ENCODE results near the gene GAB3.
"Not testable (repeated sequence)": the region's sequence is repeated elsewhere in the genome, so short reads cannot be mapped to it uniquely, and the experiment has no call there.

The GAB3 gene

DNA sequence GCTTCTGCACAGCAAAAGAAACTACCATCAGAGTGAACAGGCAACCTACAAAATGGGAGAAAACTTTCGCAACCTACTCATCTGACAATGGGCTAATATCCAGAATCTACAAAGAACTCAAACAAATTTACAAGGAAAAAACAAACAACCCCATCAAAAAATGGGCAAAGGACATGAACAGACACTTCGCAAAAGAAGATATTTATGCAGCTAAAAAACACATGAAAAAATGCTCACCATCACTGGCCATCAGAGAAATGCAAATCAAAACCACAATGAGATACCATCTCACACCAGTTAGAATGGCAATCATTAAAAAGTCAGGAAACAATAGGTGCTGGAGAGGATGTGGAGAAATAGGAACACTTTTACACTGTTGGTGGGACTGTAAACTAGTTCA lies 60.4 kb downstream of the GAB3 start:
- H3K27ac Mint-ChIP-seq; H3K4me3 Mint-ChIP-seq; H3K9me3 Mint-ChIP-seq; DNase-seq (ENCODE audit: low spot score); H3K4me1 Mint-ChIP-seq (ENCODE audit: low read depth); H3K27me3 Mint-ChIP-seq (ENCODE audit: low read depth): not testable (repeated sequence)
- H3K36me3 Mint-ChIP-seq (ENCODE audit: low read depth), result peaks cover 36% of the 10 kb centered on the region

DNA sequence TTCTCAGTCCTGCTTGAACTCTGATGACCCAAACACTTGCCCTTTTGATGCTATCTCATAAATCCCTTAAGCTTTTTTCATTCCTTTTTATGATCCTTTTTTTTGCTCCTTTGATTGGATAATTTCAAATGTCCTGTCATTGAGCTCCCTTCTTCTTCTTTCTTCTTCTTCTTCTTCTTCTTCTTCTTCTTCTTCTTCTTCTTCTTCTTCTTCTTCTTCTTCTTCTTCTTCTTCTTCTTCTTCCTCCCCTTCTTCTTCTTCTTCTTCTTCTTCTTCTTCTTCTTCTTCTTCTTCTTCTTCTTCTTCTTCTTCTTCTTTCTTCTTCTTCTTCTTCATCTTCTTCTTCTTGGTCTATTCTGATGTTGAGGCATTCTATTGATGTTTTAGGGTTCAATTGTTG lies 78.8 kb downstream of the GAB3 start:
- not testable (repeated sequence) for H3K4me1 Mint-ChIP-seq (ENCODE audit: low read depth); H3K27ac Mint-ChIP-seq; DNase-seq (ENCODE audit: low spot score); H3K4me3 Mint-ChIP-seq
- H3K9me3 Mint-ChIP-seq, result peaks cover 34% of the 10 kb centered on the region
- peaks cover 15% of the 10 kb centered on the region for H3K27me3 Mint-ChIP-seq (ENCODE audit: low read depth)
- peaks cover 12% of the 10 kb centered on the region for H3K36me3 Mint-ChIP-seq (ENCODE audit: low read depth)

DNA sequence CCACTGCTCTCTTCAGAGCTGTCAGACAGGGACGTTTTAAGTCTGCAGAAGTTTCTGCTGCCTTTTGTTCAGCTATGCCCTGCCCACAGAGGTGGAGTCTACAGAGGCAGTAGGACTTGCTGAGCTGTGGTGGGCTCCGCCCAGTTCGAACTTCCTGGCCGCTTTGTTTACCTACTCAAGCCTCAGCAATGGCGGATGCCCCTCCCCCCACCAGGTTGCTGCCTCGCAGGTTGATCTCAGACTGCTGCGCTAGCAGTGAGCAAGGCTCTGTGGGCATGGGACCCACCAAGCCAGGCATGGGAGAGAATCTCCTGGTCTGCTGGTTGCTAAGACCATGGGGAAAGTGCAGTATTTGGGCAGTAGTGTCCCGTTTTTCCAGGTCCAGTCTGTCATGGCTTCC lies 80.0 kb downstream of the GAB3 start:
- not testable (repeated sequence) for H3K4me1 Mint-ChIP-seq (ENCODE audit: low read depth); H3K4me3 Mint-ChIP-seq; H3K36me3 Mint-ChIP-seq (ENCODE audit: low read depth); H3K27ac Mint-ChIP-seq; DNase-seq (ENCODE audit: low spot score)
- peaks cover 15% of the 10 kb centered on the region for H3K27me3 Mint-ChIP-seq (ENCODE audit: low read depth)
- H3K9me3 Mint-ChIP-seq, result peaks cover 34% of the 10 kb centered on the region

DNA sequence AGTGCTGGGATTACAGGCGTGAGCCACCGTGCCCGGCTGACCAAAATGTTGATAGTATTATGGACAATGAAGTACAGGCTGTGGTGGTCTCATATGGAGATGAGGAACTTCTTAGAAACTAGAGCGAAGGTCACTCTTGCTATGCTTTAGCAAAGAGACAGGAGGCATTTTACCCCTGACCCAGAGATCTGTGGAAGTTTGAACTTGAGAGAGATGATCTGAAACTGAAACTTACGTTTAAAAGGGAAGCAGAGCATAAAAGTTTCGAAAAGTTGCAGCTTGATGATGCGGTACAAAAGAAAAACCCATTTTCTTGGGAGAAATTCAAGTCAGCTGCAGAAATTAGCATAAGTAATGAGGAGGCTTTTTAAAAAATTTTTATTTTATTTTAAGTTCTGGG lies 89.0 kb downstream of the GAB3 start:
- H3K27me3 Mint-ChIP-seq (ENCODE audit: low read depth), result no peaks in the 10 kb centered on the region
- H3K27ac Mint-ChIP-seq, result no peak overlapping the region
- peaks cover 11% of the 10 kb centered on the region for H3K9me3 Mint-ChIP-seq
- no peak for DNase-seq (ENCODE audit: low spot score)
- H3K4me1 Mint-ChIP-seq (ENCODE audit: low read depth), result peaks cover 7% of the 10 kb centered on the region
- no peak overlapping the region for H3K4me3 Mint-ChIP-seq
- peaks cover 2% of the 10 kb centered on the region for H3K36me3 Mint-ChIP-seq (ENCODE audit: low read depth)

DNA sequence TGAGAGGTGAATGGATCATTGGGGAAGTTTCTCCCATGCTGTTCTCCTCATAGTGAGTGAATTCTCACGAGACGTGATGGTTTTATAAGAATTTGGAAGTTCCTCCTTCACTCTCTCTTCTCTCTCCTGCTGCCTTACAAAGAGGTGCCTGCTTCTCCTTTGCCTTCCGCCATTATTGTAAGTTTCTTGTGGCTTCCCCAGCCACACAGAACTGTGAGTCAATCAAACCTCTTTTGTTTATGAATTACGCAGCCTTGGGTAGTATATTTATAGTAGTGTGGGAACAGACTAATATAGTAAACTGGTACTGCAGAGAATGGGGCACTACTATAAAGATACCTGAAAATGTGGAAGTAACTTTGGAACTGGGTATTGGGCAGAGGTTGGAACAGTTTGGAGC lies 89.7 kb downstream of the GAB3 start:
- H3K4me1 Mint-ChIP-seq (ENCODE audit: low read depth), result peaks cover 7% of the 10 kb centered on the region
- H3K27me3 Mint-ChIP-seq (ENCODE audit: low read depth), result no peaks in the 10 kb centered on the region
- peaks cover 11% of the 10 kb centered on the region for H3K9me3 Mint-ChIP-seq
- no peak overlapping the region for H3K27ac Mint-ChIP-seq
- H3K36me3 Mint-ChIP-seq (ENCODE audit: low read depth), result peaks cover 2% of the 10 kb centered on the region
- H3K4me3 Mint-ChIP-seq, result no peak overlapping the region
- no peak for DNase-seq (ENCODE audit: low spot score)

DNA sequence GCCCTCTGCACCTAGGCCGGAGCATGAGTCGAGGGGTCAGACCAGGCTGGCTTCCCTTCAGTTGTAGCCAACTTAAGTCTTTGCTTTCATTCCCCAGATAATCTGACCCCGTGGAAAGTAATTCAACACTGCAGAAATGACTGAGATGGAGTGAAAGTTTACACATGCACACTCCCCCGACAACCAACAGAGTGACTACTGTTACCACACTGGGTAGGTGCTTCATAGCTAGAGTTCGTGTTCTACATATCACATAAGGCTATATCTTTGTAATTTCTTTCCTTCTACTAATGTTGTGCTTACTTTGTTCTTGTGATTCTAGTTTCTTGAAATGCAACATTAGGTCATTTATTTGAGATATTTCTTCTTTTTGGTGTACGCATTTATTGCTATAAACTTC lies 90.3 kb downstream of the GAB3 start:
- peaks cover 3% of the 10 kb centered on the region for H3K4me1 Mint-ChIP-seq (ENCODE audit: low read depth)
- no peaks in the 10 kb centered on the region for H3K27me3 Mint-ChIP-seq (ENCODE audit: low read depth)
- H3K9me3 Mint-ChIP-seq, result peaks cover 11% of the 10 kb centered on the region

DNA sequence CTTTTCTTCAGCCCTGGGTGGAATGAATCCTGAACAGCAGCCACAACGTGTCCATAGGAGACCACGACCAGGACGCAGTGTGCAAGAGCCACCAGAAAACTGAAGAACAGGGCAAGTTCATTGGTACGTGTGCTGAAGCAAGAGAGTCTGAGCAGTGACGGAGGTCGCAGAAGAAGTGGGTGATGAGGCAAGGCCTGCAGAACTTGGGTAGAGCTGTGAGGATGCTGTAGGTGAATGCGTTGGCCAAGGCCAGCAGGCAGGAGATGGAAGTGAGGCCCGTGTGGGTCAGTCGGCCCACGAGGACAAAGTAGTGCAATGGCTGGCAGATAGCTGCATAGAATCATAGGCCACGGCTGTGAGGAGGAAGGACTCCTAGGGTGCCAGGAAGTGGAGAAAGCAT lies 91.9 kb downstream of the GAB3 start:
- H3K4me3 Mint-ChIP-seq, result no peak overlapping the region
- peaks cover 3% of the 10 kb centered on the region for H3K4me1 Mint-ChIP-seq (ENCODE audit: low read depth)
- no peak overlapping the region for H3K27ac Mint-ChIP-seq
- H3K36me3 Mint-ChIP-seq (ENCODE audit: low read depth), result peaks cover 2% of the 10 kb centered on the region
- no peak for DNase-seq (ENCODE audit: low spot score)
- no peaks in the 10 kb centered on the region for H3K27me3 Mint-ChIP-seq (ENCODE audit: low read depth)
- H3K9me3 Mint-ChIP-seq, result peaks cover 6% of the 10 kb centered on the region

More for the DNA sequence above, 90.3 kb downstream of the GAB3 start:
- no peak overlapping the region for H3K27ac Mint-ChIP-seq
- peaks cover 2% of the 10 kb centered on the region for H3K36me3 Mint-ChIP-seq (ENCODE audit: low read depth)
- no peak for DNase-seq (ENCODE audit: low spot score)
- no peak overlapping the region for H3K4me3 Mint-ChIP-seq

DNA sequence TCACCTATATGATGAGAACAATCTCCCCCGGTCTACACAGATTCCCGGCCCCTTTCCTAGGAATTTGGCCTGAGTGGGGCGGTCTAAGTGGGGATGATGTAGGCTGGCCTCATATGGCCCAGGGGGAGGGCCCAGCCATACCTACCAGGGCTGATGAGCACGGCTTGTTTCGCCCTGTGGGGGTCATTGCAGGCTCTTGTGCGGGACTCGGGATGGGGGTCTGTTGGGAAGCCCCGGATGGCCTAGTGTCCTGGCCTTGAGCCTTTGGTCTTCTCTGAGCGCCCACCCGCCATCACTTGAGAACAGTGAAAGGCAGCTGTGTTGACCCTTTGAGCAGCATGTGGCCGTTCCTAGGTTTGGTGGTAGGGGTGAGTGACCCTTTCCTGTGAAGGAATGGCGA lies 92.7 kb downstream of the GAB3 start:
- DNase-seq (ENCODE audit: low spot score), result no peak
- no peak overlapping the region for H3K27ac Mint-ChIP-seq
- H3K36me3 Mint-ChIP-seq (ENCODE audit: low read depth), result no peaks in the 10 kb centered on the region
- no peaks in the 10 kb centered on the region for H3K27me3 Mint-ChIP-seq (ENCODE audit: low read depth)
- H3K4me1 Mint-ChIP-seq (ENCODE audit: low read depth), result peaks cover 3% of the 10 kb centered on the region
- H3K9me3 Mint-ChIP-seq, result peaks cover under 1% of the 10 kb centered on the region
- no peak overlapping the region for H3K4me3 Mint-ChIP-seq

DNA sequence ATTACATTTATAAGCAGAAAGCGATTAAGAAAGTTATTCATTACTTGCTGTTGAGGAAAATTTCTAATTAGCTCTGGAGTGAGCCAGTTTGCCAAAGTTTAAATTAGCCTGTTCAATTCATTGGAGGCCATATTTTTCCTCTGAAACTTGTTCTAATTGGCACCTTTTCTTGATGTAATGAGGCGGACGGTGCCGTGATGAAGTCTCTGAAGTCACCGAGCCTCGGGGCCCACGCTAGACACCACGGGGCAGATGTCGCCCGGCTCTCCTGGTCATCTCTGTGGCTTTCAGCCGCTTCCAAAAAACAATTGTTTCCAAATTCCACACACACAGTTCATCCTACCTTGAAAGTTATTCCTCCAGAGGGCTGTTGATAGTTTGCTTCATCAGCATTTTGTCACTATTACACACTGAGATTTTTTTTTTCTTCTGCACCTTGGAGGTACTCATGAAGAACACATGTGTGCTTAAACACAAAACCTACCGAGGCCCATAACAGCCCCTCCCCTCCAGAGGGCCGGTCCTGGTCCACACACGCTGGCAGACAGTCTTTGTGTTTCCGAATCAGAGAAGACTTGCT lies 93.6 kb downstream of the GAB3 start:
- no peak for DNase-seq (ENCODE audit: low spot score)
- no peaks in the 10 kb centered on the region for H3K27me3 Mint-ChIP-seq (ENCODE audit: low read depth)
- no peaks in the 10 kb centered on the region for H3K36me3 Mint-ChIP-seq (ENCODE audit: low read depth)
- H3K4me3 Mint-ChIP-seq, result no peak overlapping the region
- peaks cover 3% of the 10 kb centered on the region for H3K4me1 Mint-ChIP-seq (ENCODE audit: low read depth)
- no peak overlapping the region for H3K27ac Mint-ChIP-seq
- no peaks in the 10 kb centered on the region for H3K9me3 Mint-ChIP-seq

DNA sequence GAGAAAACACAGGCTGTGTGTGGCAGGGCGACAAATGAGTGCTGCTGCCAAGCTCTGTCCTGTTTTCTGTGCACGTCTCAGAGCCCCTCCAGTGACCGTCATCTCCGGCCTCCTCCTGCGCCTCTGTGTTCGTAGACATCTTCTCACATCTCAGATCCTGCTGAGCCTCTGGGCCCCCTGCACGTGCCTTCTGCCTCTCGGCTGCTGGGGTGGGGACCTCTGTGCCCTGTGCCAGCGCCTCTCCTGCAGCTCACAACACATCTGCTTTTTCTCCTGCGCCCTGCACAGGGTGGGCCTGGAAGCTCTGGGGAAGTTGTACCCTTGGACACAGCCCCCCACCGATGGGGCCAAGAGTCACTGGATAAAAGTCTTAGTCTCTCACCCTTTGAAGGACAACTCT lies 95.1 kb downstream of the GAB3 start:
- H3K36me3 Mint-ChIP-seq (ENCODE audit: low read depth), result no peaks in the 10 kb centered on the region
- H3K27ac Mint-ChIP-seq, result no peak overlapping the region
- no peaks in the 10 kb centered on the region for H3K27me3 Mint-ChIP-seq (ENCODE audit: low read depth)
- no peaks in the 10 kb centered on the region for H3K4me1 Mint-ChIP-seq (ENCODE audit: low read depth)
- no peak for DNase-seq (ENCODE audit: low spot score)
- no peaks in the 10 kb centered on the region for H3K9me3 Mint-ChIP-seq
- H3K4me3 Mint-ChIP-seq, result no peak overlapping the region

DNA sequence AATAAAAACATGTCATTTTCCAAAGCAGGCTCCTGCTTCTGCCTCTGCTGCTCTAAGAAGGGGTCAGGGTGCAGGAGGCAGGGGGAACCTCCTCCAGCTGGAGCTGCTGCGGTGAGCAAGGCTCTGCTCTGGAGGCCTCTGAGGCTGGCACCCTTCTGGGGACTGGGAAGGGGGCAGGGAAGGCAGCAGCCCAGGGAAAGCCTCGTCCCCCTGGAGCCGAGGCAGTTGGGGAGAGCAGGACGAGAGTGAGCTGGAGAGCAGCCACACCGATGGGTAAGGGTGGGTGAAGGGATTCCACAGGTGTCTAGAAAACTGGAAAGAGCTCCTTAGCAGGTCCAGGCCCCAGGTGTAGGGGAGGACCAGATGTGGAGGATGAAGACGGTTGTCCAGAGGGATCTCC lies 95.5 kb downstream of the GAB3 start:
- Mint-ChIP-seq H3K36me3 (ENCODE audit: low read depth) (no peaks in the 10 kb centered on the region), H3K27ac (no peak overlapping the region), H3K4me1 (ENCODE audit: low read depth) (no peaks in the 10 kb centered on the region), H3K27me3 (ENCODE audit: low read depth) (no peaks in the 10 kb centered on the region), H3K4me3 (no peak overlapping the region), H3K9me3 (no peaks in the 10 kb centered on the region)
- DNase-seq (ENCODE audit: low spot score), result no peak

DNA sequence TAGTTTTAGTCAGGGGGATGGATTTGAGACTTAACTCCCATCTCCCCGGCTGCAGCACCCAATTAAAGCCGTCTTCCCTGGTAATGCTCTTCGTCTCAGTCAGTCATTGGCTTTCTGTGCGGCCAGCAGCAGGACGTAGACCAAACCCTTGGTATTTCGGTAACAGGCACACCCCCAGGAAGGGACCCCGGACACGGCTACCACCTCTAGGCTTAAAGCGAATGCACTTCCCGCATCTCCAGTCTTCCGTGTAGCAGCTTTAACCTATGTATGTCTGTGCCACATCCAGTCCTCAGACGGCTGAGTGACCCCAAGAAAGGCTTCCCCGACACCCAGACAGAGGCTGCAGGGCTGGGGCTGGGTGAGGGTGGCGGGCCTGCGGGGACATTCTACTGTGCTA lies 96.0 kb downstream of the GAB3 start:
- no peak overlapping the region for H3K4me3 Mint-ChIP-seq
- no peak overlapping the region for H3K27ac Mint-ChIP-seq
- DNase-seq (ENCODE audit: low spot score), result no peak
- no peaks in the 10 kb centered on the region for H3K27me3 Mint-ChIP-seq (ENCODE audit: low read depth)
- H3K4me1 Mint-ChIP-seq (ENCODE audit: low read depth), result no peaks in the 10 kb centered on the region
- H3K9me3 Mint-ChIP-seq, result no peaks in the 10 kb centered on the region
- H3K36me3 Mint-ChIP-seq (ENCODE audit: low read depth), result no peaks in the 10 kb centered on the region

DNA sequence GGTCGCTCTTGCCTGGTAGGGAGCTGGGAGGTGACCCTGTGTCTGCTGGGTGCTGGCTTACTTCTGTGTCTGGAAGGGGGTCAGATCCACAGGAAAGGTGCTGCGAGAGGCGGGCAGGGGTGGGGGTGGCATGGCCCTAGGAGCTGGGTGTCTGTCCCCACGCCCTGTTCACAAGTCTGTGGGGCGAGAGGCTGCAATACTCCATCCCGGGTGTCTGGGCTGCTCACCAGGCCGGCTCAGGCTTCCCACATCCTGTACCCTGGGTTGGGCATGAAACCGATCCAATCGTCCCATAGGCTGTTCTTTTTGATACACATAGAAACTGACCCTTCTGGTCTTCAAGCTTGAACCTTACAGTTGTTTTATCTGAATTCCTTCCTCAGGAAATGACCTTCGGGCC lies 96.5 kb downstream of the GAB3 start:
- Mint-ChIP-seq H3K4me3 (no peak overlapping the region), H3K27ac (no peak overlapping the region), H3K36me3 (ENCODE audit: low read depth) (no peaks in the 10 kb centered on the region), H3K4me1 (ENCODE audit: low read depth) (no peaks in the 10 kb centered on the region), H3K9me3 (no peaks in the 10 kb centered on the region), H3K27me3 (ENCODE audit: low read depth) (no peaks in the 10 kb centered on the region)
- DNase-seq (ENCODE audit: low spot score), result no peak

DNA sequence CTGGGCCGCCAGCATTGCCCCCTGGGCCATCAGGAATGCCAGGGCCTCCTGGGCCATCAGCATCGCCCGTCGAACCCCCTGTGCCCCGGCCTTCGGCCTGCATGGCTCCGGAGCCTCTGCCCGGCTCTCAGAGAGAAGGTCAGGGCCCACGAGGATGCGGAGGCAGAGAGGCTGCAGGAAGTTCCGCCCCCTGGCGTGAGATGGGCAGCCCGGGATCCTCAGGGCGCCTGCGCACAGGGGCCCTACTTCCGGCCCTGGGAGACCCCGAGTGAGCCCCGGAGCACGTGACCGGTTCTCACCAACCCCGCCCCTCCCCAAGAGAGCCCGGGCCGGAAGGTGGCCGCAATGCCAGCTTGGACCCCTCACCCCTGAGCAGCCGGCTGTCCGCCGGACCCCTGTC lies 97.5 kb downstream of the GAB3 start, which contains the start of gene CTAG2:
Gene CTAG2 (minus strand): TSS at position 167 of the 400 bp plus-strand sequence. CDS start 64 bp downstream, at position 103.
- not testable (repeated sequence) for H3K4me3 Mint-ChIP-seq; H3K36me3 Mint-ChIP-seq (ENCODE audit: low read depth); H3K27ac Mint-ChIP-seq; H3K27me3 Mint-ChIP-seq (ENCODE audit: low read depth); DNase-seq (ENCODE audit: low spot score); H3K4me1 Mint-ChIP-seq (ENCODE audit: low read depth); H3K9me3 Mint-ChIP-seq

DNA sequence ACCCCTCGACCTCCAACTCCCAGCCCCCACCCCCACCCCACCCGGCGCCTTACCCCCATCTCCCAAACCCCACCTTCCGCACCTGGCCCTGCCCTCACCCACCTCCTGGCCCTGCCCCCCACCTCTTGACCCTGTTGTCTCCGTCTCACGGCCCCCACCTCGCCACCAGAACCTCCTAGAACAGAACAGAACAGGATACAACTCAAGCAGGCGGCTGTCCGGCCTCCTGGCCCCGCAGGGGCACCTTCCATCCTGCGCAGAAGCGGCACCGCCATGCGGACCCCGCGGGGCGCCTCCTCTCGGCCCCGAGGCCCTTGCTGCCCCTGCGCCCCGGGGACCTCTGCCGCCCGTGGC lies 97.9 kb downstream of the GAB3 start:
- Mint-ChIP-seq H3K4me1 (ENCODE audit: low read depth) (no peaks in the 10 kb centered on the region), H3K27ac (no peak overlapping the region), H3K27me3 (ENCODE audit: low read depth) (no peaks in the 10 kb centered on the region), H3K4me3 (no peak overlapping the region), H3K36me3 (ENCODE audit: low read depth) (no peaks in the 10 kb centered on the region), H3K9me3 (no peaks in the 10 kb centered on the region)
- DNase-seq (ENCODE audit: low spot score), result no peak
